IMR-90 (cell line): Measurements from ENCODE around the gene TOMM20.

Source experiments
- CEBPB ChIP-seq: IDR thresholded peaks from 2 replicates; pipeline ENCODE4 v1.6.1; 2012; ENCODE audit warnings: low read depth, low read length, improper control_type of control experiment
- CTCF ChIP-seq: conservative IDR thresholded peaks from 2 replicates; pipeline ENCODE4 v1.5.1; 2012; ENCODE audit warnings: mild to moderate bottlenecking, low read depth, low read length, improper control_type of control experiment
- MAFK ChIP-seq: IDR thresholded peaks from 2 replicates; pipeline ENCODE4 v1.6.1; 2012; ENCODE audit warnings: low read depth, low read length, improper control_type of control experiment
- NFE2L2 ChIP-seq: fragments of 150-350 bp; IDR thresholded peaks from 2 replicates; pipeline ENCODE4 v1.6.1; 2016; ENCODE audit warnings: low read depth, mild to moderate bottlenecking, low read length
- POLR2A ChIP-seq: IDR thresholded peaks from 2 replicates; pipeline ENCODE4 v1.6.1; 2012; ENCODE audit warnings: mild to moderate bottlenecking, low read depth, low read length
- RAD21 ChIP-seq: IDR thresholded peaks from 2 replicates; pipeline ENCODE4 v1.6.1; 2012; ENCODE audit warnings: low read length, improper control_type of control experiment
- RFX5 ChIP-seq: IDR thresholded peaks from 2 replicates; pipeline ENCODE4 v1.8.0; 2012; ENCODE audit warnings: low read depth, mild to moderate bottlenecking, low read length, moderate library complexity
- USF2 ChIP-seq: fragments of 150-350 bp; IDR thresholded peaks from 2 replicates; pipeline ENCODE4 v1.6.1; 2017; ENCODE audit warnings: mild to moderate bottlenecking, antibody characterized with exemption, low read length, low read depth
- TF ChIP-seq, protein P1 (sequence below): fragments of 150-350 bp; IDR thresholded peaks from 2 replicates; pipeline ENCODE4 v1.6.1; 2016; ENCODE audit warnings: low read depth, mild to moderate bottlenecking, low read length, moderate library complexity, borderline replicate concordance

- TF ChIP-seq POLR2A: no peak
- no peak for TF ChIP-seq CTCF
- no peak for TF ChIP-seq RAD21
- TF ChIP-seq USF2: no peak
- TF ChIP-seq RFX5: no peak
- TF ChIP-seq, protein P1, sequence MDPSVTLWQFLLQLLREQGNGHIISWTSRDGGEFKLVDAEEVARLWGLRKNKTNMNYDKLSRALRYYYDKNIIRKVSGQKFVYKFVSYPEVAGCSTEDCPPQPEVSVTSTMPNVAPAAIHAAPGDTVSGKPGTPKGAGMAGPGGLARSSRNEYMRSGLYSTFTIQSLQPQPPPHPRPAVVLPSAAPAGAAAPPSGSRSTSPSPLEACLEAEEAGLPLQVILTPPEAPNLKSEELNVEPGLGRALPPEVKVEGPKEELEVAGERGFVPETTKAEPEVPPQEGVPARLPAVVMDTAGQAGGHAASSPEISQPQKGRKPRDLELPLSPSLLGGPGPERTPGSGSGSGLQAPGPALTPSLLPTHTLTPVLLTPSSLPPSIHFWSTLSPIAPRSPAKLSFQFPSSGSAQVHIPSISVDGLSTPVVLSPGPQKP: no peak
- no peak for TF ChIP-seq NFE2L2
- TF ChIP-seq CEBPB: no peak
- no peak for TF ChIP-seq MAFK
These were observed 21.2 kb upstream of the TOMM20 start for GRCh38 chr1:235149824-235150223.
